Measurements from ENCODE around the gene TNFSF13B. TPM values are rescaled to one million over a fixed set of nuclear protein-coding genes. Genes with fewer than 3 reads are reported as not detected.

Gene TNFSF13B
- total RNA-seq, 1 donor from 2014 or later: 3.3 TPM

GRCh38 chr13:108273429-108274118, 4.1 kb downstream of the TNFSF13B start:
- H3K9me3 Mint-ChIP-seq (ENCODE audit: low read depth): no peaks in the 10 kb centered on the region
- no peaks in the 10 kb centered on the region for H3K36me3 Mint-ChIP-seq (ENCODE audit: insufficient read depth)
- peaks cover 17% of the 10 kb centered on the region for H3K4me1 Mint-ChIP-seq (ENCODE audit: low read depth)
- H3K27ac Mint-ChIP-seq: no peak overlapping the region
- DNase-seq (ENCODE audit: low spot score, unreplicated experiment): no peak
- no peak overlapping the region for H3K4me3 Mint-ChIP-seq (ENCODE audit: low read depth)
- TF ChIP-seq CTCF (IDR thresholded peaks at IDR 0.05; ENCODE audit: unreplicated experiment): no peak
- H3K27me3 Mint-ChIP-seq: peaks cover 2% of the 10 kb centered on the region

- DNase-seq (ENCODE audit: low spot score, unreplicated experiment): no peak
- Mint-ChIP-seq H3K4me3 (ENCODE audit: low read depth) (no peak overlapping the region), H3K27me3 (peaks cover 2% of the 10 kb centered on the region), H3K27ac (no peak overlapping the region), H3K36me3 (ENCODE audit: insufficient read depth) (peaks cover 1% of the 10 kb centered on the region), H3K4me1 (ENCODE audit: low read depth) (peaks cover 9% of the 10 kb centered on the region), H3K9me3 (ENCODE audit: low read depth) (no peaks in the 10 kb centered on the region)
- no peak for TF ChIP-seq CTCF (IDR thresholded peaks at IDR 0.05; ENCODE audit: unreplicated experiment)
These were observed 5.2 kb downstream of the TNFSF13B start for GRCh38 chr13:108274718-108275117.

- no peak overlapping the region for H3K4me3 Mint-ChIP-seq (ENCODE audit: low read depth)
- peaks cover 1% of the 10 kb centered on the region for H3K36me3 Mint-ChIP-seq (ENCODE audit: insufficient read depth)
- H3K4me1 Mint-ChIP-seq (ENCODE audit: low read depth): no peaks in the 10 kb centered on the region
- H3K27me3 Mint-ChIP-seq: peaks cover 2% of the 10 kb centered on the region
- no peak overlapping the region for H3K27ac Mint-ChIP-seq
- DNase-seq (ENCODE audit: low spot score, unreplicated experiment): no peak
- no peak for TF ChIP-seq CTCF (IDR thresholded peaks at IDR 0.05; ENCODE audit: unreplicated experiment)
- no peaks in the 10 kb centered on the region for H3K9me3 Mint-ChIP-seq (ENCODE audit: low read depth)
These were observed 6.5 kb downstream of the TNFSF13B start for GRCh38 chr13:108276060-108276459.

DNA sequence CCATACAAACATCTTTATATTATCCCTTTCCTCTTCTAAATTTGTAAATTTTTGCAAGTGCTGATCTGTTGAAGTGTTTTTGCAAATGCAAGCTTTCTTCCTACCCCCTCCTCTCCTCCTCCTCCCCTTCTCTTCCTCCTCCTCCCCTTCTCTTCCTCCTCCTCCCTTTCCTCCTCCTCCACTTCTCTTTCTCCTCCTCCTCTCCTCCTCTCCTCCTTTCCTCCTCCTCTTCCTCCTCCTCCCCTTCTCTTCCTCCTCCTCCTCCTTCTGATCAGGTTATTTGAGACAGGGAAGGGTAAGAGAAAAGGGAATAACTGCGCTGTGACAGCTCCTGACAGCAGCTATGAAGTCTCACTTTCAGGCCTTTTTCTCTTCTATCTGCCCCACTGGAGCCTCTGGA, 8.9 kb downstream of the TNFSF13B start:
- peaks cover 1% of the 10 kb centered on the region for H3K36me3 Mint-ChIP-seq (ENCODE audit: insufficient read depth)
- peaks cover 2% of the 10 kb centered on the region for H3K27me3 Mint-ChIP-seq
- no peaks in the 10 kb centered on the region for H3K9me3 Mint-ChIP-seq (ENCODE audit: low read depth)
- TF ChIP-seq CTCF (IDR thresholded peaks at IDR 0.05; ENCODE audit: unreplicated experiment): no peak
- H3K4me1 Mint-ChIP-seq (ENCODE audit: low read depth): no peaks in the 10 kb centered on the region
- H3K27ac Mint-ChIP-seq: no peak overlapping the region
- no peak for DNase-seq (ENCODE audit: low spot score, unreplicated experiment)
- H3K4me3 Mint-ChIP-seq (ENCODE audit: low read depth): no peak overlapping the region

DNA sequence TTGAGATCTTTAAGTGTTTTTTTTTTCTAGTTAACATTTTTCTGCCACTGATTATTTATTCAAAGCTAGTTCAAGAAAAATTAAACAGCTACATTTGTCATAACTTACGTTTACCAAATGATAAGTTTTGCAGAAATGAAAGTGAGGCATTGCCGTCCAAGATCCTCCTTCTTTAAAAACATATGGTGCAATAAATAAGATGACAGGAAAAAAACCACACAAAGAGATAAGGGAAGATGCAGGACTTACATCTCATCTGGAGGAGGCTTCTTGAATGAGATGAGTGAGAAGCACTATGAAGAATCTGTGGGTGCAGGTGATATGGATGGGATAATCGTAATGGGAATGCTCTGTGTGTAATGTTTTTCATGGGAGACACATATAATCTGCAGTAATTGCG, 12.4 kb downstream of the TNFSF13B start:
- no peak for TF ChIP-seq CTCF (IDR thresholded peaks at IDR 0.05; ENCODE audit: unreplicated experiment)
- no peaks in the 10 kb centered on the region for H3K4me1 Mint-ChIP-seq (ENCODE audit: low read depth)
- no peak overlapping the region for H3K4me3 Mint-ChIP-seq (ENCODE audit: low read depth)
- H3K36me3 Mint-ChIP-seq (ENCODE audit: insufficient read depth): peaks cover 1% of the 10 kb centered on the region
- no peaks in the 10 kb centered on the region for H3K9me3 Mint-ChIP-seq (ENCODE audit: low read depth)
- H3K27me3 Mint-ChIP-seq: peaks cover 2% of the 10 kb centered on the region
- no peak for DNase-seq (ENCODE audit: low spot score, unreplicated experiment)
- H3K27ac Mint-ChIP-seq: no peak overlapping the region
